Caco-2 (cell line): ENCODE measurements around the gene SMC1B. TPM values are rescaled to one million over a fixed set of nuclear protein-coding genes. Genes with fewer than 3 reads are reported as not detected.

Source experiments
- BruUV-seq: library from RNA; stranded (reverse); fragments of 400-500 nt; replicated peaks from 2 replicates; lab custom pipeline; 2021; lab: Mats Ljungman, UMichigan
- CTCF ChIA-PET: fragments of 300-600 bp; sonication (Branson Sonifier 250); formaldehyde crosslinking; loops from one replicate; lab custom pipeline; 2022; ENCODE audit warnings: antibody characterized with exemption; lab: Charles Lee
- POLR2A ChIA-PET: fragments of 300-600 bp; sonication (Branson Sonifier 250); formaldehyde crosslinking; loops from one replicate; lab custom pipeline; 2022; ENCODE audit warnings: antibody characterized with exemption; lab: Charles Lee
- DNase-seq, 2 experiments: peaks; one replicate each; pipeline versions ENCODE4 v3.0.0 to v3.0.0-alpha.2; 2020 to 2022
- H3K27me3 ChIP-seq: replicated peaks from 2 replicates; pipeline ENCODE4 v1.6.0; 2011; ENCODE audit warnings: low read length; ENCODE audit not compliant: control insufficient read depth, insufficient read depth
- H3K36me3 ChIP-seq: 2 replicates; pipeline ENCODE4 v1.5.1; 2011; ENCODE audit warnings: low read length; ENCODE audit not compliant: control insufficient read depth, insufficient read depth
- H3K4me1 ChIP-seq: fragments of 250-450 bp; sonication (Bioruptor Pico); 2 replicates; pipeline ENCODE4 v1.5.1; 2020; ENCODE audit warnings: mild to moderate bottlenecking
- H3K4me3 ChIP-seq: 2 replicates; pipeline ENCODE4 v1.5.1; 2011; ENCODE audit warnings: low read depth, mild to moderate bottlenecking, control low read depth, low read length
- H3K9me3 ChIP-seq: fragments of 250-450 bp; sonication (Bioruptor Pico); 2 replicates; pipeline ENCODE4 v1.5.1; 2020; ENCODE audit warnings: mild to moderate bottlenecking, moderate library complexity
- H3K27ac Mint-ChIP-seq: one replicate; pipeline ENCODE4 v1.8.0; 2022; ENCODE audit warnings: mixed read lengths; ENCODE audit not compliant: unreplicated experiment
- H3K27me3 Mint-ChIP-seq: one replicate; pipeline ENCODE4 v1.8.0; 2022; ENCODE audit warnings: mixed read lengths; ENCODE audit not compliant: insufficient read depth, unreplicated experiment
- H3K36me3 Mint-ChIP-seq: one replicate; pipeline ENCODE4 v1.8.0; 2022; ENCODE audit warnings: mild to moderate bottlenecking, mixed read lengths; ENCODE audit not compliant: insufficient read depth, unreplicated experiment
- H3K4me1 Mint-ChIP-seq: one replicate; pipeline ENCODE4 v1.8.0; 2022; ENCODE audit warnings: low read depth, mixed read lengths; ENCODE audit not compliant: unreplicated experiment
- H3K4me3 Mint-ChIP-seq: one replicate; pipeline ENCODE4 v1.8.0; 2022; ENCODE audit warnings: mild to moderate bottlenecking, moderate library complexity, mixed read lengths; ENCODE audit not compliant: unreplicated experiment
- H3K9me3 Mint-ChIP-seq: one replicate; pipeline ENCODE4 v1.8.0; 2022; ENCODE audit warnings: mixed read lengths; ENCODE audit not compliant: unreplicated experiment
- intact Hi-C: fragments of 100-400 bp; cut with micrococcal nuclease; formaldehyde crosslinking; loops from one replicate; pipeline ENCODE4 v1.10.0; 2022; ENCODE audit not compliant: unreplicated experiment
- total RNA-seq: library from RNA; stranded (reverse); gene quantifications from 2 replicates; pipeline ENCODE4 v1.2.3, GENCODE V29; 2022
- TF ChIP-seq, protein P1 (sequence below), 2 experiments: fragments of 200-600 bp in 1 of 2; IDR thresholded peaks; 1 replicate in 1 of 2; 2 replicates in 1 of 2; pipeline versions ENCODE4 v1.5.1 to v1.8.0; 2011 to 2022; ENCODE audit warnings: antibody characterized with exemption in 1 of 2, control low read depth in 1 of 2, inconsistent platforms in 1 of 2, low read depth in 1 of 2, low read length in 1 of 2, mild to moderate bottlenecking in 1 of 2, moderate library complexity in 1 of 2; ENCODE audit not compliant: insufficient read depth in 1 of 2, severe bottlenecking in 1 of 2, unreplicated experiment in 1 of 2

Gene SMC1B
- total RNA-seq, 1 experiment from 2014 or later = 5.3 TPM

GRCh38 chr22:45427114-45427513, 13.7 kb upstream of the SMC1B start:
- BruUV-seq = no TSS peak
- H3K4me3 Mint-ChIP-seq = no peak overlapping the region
- Histone ChIP-seq H3K27me3 (no peaks in the 10 kb centered on the region), H3K4me1 (no peaks in the 10 kb centered on the region), H3K36me3 (peaks cover 1% of the 10 kb centered on the region; the same call in 1 of the 2 replicates), H3K9me3 (no peaks in the 10 kb centered on the region), H3K4me3 (no peak overlapping the region)
- intact Hi-C loops = no loop called here
- DNase-seq = no peak
- TF ChIP-seq, protein P1, sequence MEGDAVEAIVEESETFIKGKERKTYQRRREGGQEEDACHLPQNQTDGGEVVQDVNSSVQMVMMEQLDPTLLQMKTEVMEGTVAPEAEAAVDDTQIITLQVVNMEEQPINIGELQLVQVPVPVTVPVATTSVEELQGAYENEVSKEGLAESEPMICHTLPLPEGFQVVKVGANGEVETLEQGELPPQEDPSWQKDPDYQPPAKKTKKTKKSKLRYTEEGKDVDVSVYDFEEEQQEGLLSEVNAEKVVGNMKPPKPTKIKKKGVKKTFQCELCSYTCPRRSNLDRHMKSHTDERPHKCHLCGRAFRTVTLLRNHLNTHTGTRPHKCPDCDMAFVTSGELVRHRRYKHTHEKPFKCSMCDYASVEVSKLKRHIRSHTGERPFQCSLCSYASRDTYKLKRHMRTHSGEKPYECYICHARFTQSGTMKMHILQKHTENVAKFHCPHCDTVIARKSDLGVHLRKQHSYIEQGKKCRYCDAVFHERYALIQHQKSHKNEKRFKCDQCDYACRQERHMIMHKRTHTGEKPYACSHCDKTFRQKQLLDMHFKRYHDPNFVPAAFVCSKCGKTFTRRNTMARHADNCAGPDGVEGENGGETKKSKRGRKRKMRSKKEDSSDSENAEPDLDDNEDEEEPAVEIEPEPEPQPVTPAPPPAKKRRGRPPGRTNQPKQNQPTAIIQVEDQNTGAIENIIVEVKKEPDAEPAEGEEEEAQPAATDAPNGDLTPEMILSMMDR (IDR thresholded peaks at IDR 0.05; ENCODE audit: insufficient read depth in 1 of 2, low read depth in 1 of 2, low read length in 1 of 2, severe bottlenecking in 1 of 2, unreplicated experiment in 1 of 2) = no peak
- H3K27me3 Mint-ChIP-seq = no peaks in the 10 kb centered on the region
- H3K36me3 Mint-ChIP-seq = peaks cover 22% of the 10 kb centered on the region
- ChIA-PET CTCF (no interaction called here), POLR2A (no interaction called here)
- H3K9me3 Mint-ChIP-seq = peaks cover 10% of the 10 kb centered on the region
- H3K4me1 Mint-ChIP-seq = peaks cover 8% of the 10 kb centered on the region
- no peak overlapping the region for H3K27ac Mint-ChIP-seq

DNA sequence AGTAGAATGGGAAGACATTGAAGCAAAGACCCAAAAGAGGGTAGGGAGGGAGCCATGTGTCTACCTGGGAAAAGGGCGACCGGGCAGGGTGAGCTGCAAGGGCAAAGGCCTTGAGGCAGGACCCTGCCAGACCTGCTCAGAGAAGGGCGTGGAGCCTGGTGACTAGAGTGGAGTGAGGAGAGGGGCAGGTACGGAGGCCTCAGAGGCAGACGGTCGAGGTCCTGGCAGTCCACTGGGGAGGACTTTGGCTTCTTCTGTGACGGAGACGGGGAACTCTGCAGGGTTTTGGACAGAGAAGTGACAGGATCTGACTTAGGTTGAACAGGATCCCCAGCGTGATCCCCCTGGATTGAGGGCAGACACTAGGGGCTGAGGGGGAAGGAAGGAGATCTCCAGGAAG, 13.0 kb upstream of the SMC1B start:
- Mint-ChIP-seq H3K36me3 (peaks cover 29% of the 10 kb centered on the region), H3K4me3 (no peak overlapping the region), H3K9me3 (peaks cover 10% of the 10 kb centered on the region), H3K27me3 (no peaks in the 10 kb centered on the region), H3K27ac (no peak overlapping the region), H3K4me1 (peaks cover 14% of the 10 kb centered on the region)
- BruUV-seq = no TSS peak
- no peaks in the 10 kb centered on the region for H3K4me1 ChIP-seq
- CTCF ChIA-PET = no interaction called here
- DNase-seq = no peak
- peaks cover 1% of the 10 kb centered on the region; the same call in 1 of the 2 replicates for H3K36me3 ChIP-seq
- H3K27me3 ChIP-seq = no peaks in the 10 kb centered on the region
- no peak overlapping the region for H3K4me3 ChIP-seq
- TF ChIP-seq, protein P1 (IDR thresholded peaks at IDR 0.05; ENCODE audit: insufficient read depth in 1 of 2, low read depth in 1 of 2, low read length in 1 of 2, severe bottlenecking in 1 of 2, unreplicated experiment in 1 of 2) = no peak
- POLR2A ChIA-PET = no interaction called here
- intact Hi-C loops = no loop called here
- H3K9me3 ChIP-seq = no peaks in the 10 kb centered on the region

GRCh38 chr22:45425531-45426265, 12.3 kb upstream of the SMC1B start:
- no peaks in the 10 kb centered on the region for H3K9me3 ChIP-seq
- no TSS peak for BruUV-seq
- Mint-ChIP-seq H3K4me3 (no peak overlapping the region), H3K4me1 (peaks cover 14% of the 10 kb centered on the region), H3K36me3 (peaks cover 28% of the 10 kb centered on the region), H3K27ac (no peak overlapping the region), H3K27me3 (no peaks in the 10 kb centered on the region), H3K9me3 (peaks cover 10% of the 10 kb centered on the region)
- H3K36me3 ChIP-seq = peaks cover 1% of the 10 kb centered on the region; the same call in 1 of the 2 replicates
- H3K27me3 ChIP-seq = no peaks in the 10 kb centered on the region
- H3K4me1 ChIP-seq = no peaks in the 10 kb centered on the region
- intact Hi-C loops = no loop called here
- no peak overlapping the region for H3K4me3 ChIP-seq
- ChIA-PET CTCF (no interaction called here), POLR2A (no interaction called here)
- TF ChIP-seq, protein P1 (IDR thresholded peaks at IDR 0.05; ENCODE audit: insufficient read depth in 1 of 2, low read depth in 1 of 2, low read length in 1 of 2, severe bottlenecking in 1 of 2, unreplicated experiment in 1 of 2) = no peak
- no peak for DNase-seq
